GM20431 (cell line): Measurements from ENCODE around the gene LMNA.
"Not testable (repeated sequence)": the region's sequence is repeated elsewhere in the genome, so short reads cannot be mapped to it uniquely, and the experiment has no call there.

ENCODE experiments used
- in situ Hi-C: fragments of 300-500 bp; cut with MseI, MboI; formaldehyde crosslinking; loops from one replicate; pipeline ENCODE4 v1.15.0; 2020; ENCODE audit warnings: low sequenced_read_pairs; ENCODE audit not compliant: unreplicated experiment

LMNA gene

GRCh38 chr1:156186347-156187177, 72.1 kb downstream of the LMNA start:
- in situ Hi-C loops = not testable (repeated sequence)
